NCI-H2029 treated with DMSO at 0.1 percent for 48 hours (cell line): ENCODE measurements around the gene GRK7.

Experiments
- DNase-seq: peaks from one replicate; lab custom pipeline; 2025; lab: John Stamatoyannopoulos, UW

GRK7 gene

GRCh38 chr3:141763088-141763750 lies at the start of gene GRK7:
TSS of gene GRK7 (plus strand) at chr3:141763408. CDS start at chr3:141778285, 14,877 bp downstream.
- DNase-seq = no peak

DNA sequence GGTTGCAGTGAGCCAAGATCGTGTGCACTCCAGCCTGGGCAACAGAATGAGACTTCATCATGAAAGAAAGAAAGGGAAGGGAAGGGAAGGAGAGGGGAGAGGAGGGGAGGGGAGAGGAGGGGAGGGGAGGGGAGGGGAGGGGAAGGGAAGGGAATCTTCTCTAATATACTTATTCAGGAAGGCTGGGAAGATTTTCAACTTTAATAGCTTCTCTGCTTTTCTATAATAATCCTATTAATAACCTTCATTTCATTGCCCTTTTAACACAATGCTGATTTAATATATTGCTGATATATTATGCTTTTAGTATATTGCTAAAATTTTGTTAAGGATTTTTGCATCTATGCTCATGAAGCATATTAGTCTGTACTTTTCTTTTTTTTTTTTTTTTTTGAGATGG lies 48.5 kb upstream of the GRK7 start:
- no peak for DNase-seq

DNA sequence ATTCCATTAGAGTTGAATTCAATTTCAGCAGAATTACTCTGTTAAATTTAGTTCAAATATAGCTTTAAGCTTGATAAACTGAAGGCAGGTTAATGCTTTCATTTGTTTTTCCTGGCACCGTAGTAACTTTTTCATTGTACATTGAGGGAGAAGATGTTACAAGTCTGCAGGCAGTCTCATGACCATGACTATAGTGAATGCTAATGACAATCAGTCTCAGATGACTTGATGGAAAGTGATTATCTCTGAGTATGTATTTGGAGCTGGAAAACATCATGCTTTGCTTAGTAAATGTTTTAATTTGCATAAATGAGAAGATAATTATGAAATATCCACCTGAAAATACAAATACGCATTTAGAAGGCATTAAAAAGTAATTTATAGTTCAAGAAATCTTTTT lies 41.1 kb upstream of the GRK7 start:
- no peak for DNase-seq

- no peak for DNase-seq
These were observed 40.6 kb upstream of the GRK7 start for GRCh38 chr3:141722648-141723047.

GRCh38 chr3:141723255-141723654 lies 40.0 kb upstream of the GRK7 start:
- no peak for DNase-seq

GRCh38 chr3:141724186-141724585 lies 39.0 kb upstream of the GRK7 start:
- no peak for DNase-seq

DNA sequence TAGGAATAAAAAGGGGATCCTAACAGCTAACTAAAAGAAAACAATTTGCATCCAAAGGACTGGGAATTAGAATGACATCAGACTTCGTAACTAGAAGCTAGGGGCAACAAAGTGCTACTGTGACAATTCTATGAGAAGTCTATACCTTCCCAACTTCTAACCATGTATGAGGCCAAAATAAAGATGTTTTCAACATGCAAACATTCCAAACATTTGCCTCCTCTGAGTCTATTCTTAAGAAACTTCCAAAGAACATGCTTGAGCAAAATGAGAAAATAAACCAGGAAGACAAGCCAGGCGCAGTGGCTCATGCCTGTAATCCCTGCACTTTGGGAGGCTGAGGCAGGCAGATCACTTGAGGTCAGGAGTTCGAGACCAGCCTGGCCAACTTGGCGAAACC lies 38.2 kb upstream of the GRK7 start:
- no peak for DNase-seq

DNA sequence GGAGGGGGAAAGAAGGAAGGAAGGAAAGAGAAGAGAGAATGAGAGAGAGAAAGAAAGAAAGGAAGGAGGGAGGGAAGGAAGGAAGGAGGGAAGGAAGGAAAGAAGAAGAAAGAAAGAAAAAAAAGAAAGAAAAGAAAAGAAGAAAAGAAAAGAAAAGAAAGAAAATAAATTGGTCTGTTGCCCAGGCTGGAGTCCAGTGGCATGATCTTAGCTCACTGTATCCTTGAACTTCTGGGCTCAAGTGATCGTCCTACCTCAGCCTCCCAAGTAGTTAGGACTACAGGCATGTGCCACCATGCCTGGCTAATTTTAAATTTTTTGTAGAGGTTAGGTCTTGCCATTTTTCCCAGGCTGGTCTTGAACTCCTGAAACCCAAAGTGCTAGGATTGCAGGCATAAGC lies 36.7 kb upstream of the GRK7 start:
- DNase-seq = no peak

DNA sequence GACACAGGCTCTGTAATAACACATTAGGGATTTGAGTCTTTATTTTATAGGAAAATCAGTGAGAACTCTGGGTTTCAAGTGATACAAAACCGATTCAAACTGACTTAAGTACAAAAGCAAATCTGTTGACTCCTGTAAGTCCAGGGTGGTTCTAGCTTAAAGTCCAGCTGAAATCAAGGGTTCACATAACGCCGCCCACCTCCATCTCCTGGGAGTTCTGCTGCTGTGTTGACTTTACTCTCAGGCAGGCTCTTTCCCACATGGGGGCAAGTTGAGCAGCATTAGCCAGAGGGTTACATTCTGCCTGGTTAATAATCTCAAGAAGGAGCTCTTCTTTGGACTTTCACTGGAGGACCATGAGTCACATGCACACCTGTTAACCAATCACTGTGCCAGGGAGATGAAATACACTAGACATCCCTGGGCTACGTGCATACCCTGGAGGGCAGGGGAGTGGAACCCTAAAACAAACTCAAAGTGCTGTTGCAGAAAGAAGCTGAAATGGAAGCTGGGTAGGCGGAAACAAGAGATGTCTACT lies 34.8 kb upstream of the GRK7 start:
- no peak for DNase-seq

- no peak for DNase-seq
These were observed 34.0 kb upstream of the GRK7 start for GRCh38 chr3:141729240-141729639.

- no peak for DNase-seq
These were observed 28.0 kb upstream of the GRK7 start for GRCh38 chr3:141735176-141735575.

GRCh38 chr3:141735770-141736465 lies 27.3 kb upstream of the GRK7 start:
- DNase-seq = no peak

DNA sequence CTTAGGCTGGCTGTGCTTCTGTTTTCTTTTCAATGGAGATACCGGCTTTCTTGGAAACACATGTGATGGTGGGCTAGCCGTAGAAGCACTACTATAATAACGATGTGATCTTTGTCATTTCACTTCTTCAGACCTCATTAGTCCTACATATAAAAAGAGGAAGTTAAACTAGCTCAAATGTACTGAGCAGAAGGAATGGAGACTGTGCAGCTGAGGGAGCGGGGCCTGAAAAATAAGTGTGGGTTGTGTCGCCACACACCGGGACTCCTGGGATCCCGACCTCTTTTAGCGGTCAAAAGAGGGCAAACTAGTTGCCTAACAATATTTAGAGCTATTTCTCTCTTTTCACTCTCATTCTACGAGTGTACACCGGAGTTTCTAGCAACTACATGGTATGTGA lies 26.1 kb upstream of the GRK7 start:
- DNase-seq = no peak

GRCh38 chr3:141737678-141738021 lies 25.6 kb upstream of the GRK7 start:
- DNase-seq = no peak

GRCh38 chr3:141738022-141738890 lies 25.0 kb upstream of the GRK7 start, which contains the start of gene RNF7:
TSS of gene RNF7 (plus strand) at chr3:141738298. CDS start at chr3:141738342, 44 bp downstream.
- DNase-seq = peak; percentile 73

GRCh38 chr3:141738891-141739363 lies 24.3 kb upstream of the GRK7 start:
- DNase-seq = peak; percentile 28

GRCh38 chr3:141739731-141740130 lies 23.5 kb upstream of the GRK7 start:
- DNase-seq = no peak

GRCh38 chr3:141740349-141740748 lies 22.9 kb upstream of the GRK7 start:
- no peak for DNase-seq

DNA sequence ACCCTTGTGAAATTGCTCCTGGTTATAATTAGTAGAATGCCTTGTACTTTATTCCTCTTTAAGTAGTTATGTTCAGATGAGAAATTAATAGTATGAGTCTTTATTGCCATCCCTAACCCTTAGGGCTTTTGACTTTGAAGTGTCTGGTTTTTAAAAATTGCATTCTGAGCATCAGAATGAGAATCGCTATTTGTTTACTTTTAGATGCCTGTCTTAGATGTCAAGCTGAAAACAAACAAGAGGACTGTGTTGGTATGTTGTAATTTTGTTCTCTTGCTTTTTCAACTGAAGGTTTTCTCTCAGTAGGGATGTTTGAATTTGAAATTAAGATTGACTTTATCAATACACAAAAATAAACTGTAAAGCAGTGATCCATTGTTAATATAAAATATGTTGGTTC lies 19.9 kb upstream of the GRK7 start:
- no peak for DNase-seq

- DNase-seq = no peak
These were observed 16.2 kb upstream of the GRK7 start for GRCh38 chr3:141746962-141747361.

- DNase-seq = no peak
These were observed 9.8 kb upstream of the GRK7 start for GRCh38 chr3:141753399-141753798.

GRCh38 chr3:141754032-141754431 lies 9.2 kb upstream of the GRK7 start:
- no peak for DNase-seq
